ENCODE results near the gene JPH3.

- TF ChIP-seq EP300 (IDR thresholded peaks at IDR 0.05) (no peak), CTCF (IDR thresholded peaks at IDR 0.05) (no peak)
Observed at GRCh38 chr16:87559945-87560344, 42.4 kb upstream of the JPH3 start.
